Thoracic aorta (tissue), 2 donors: ENCODE measurements around the gene CAMKMT. TPM values are rescaled to one million over a fixed set of nuclear protein-coding genes. Genes with fewer than 3 reads are reported as not detected.

ENCODE experiments used
- ATAC-seq: fragments of 150-250 bp; one replicate; pipeline ENCODE4 v1.8.0; 2017; ENCODE audit warnings: low read depth; ENCODE audit not compliant: insufficient number of reproducible peaks, low FRiP score
- DNase-seq: peaks from one replicate; pipeline ENCODE4 v3.0.0-alpha.2; 2020; ENCODE audit warnings: low spot score
- H3K27ac ChIP-seq, 2 donors: fragments of 200-600 bp; sonication (generic); 1 replicate in 1 of 2; 2 replicates in 1 of 2; pipeline ENCODE4 v1.5.1; 2016; ENCODE audit warnings: mild to moderate bottlenecking in 2 of 2, moderate library complexity in 2 of 2
- H3K27me3 ChIP-seq: fragments of 200-600 bp; sonication (generic); replicated peaks from 2 replicates; pipeline ENCODE4 v1.6.0; 2016; ENCODE audit warnings: mild to moderate bottlenecking; ENCODE audit not compliant: insufficient read depth
- H3K36me3 ChIP-seq: fragments of 200-600 bp; sonication (generic); one replicate; pipeline ENCODE4 v1.5.1; 2016
- H3K4me1 ChIP-seq, 2 donors: fragments of 200-600 bp; sonication (generic); 1 replicate in 1 of 2; 2 replicates in 1 of 2; pipeline versions ENCODE4 v1.5.1 to v1.6.0; 2016; ENCODE audit warnings: low read depth in 2 of 2, mild to moderate bottlenecking in 1 of 2; ENCODE audit not compliant: control insufficient read depth in 1 of 2
- H3K4me3 ChIP-seq: fragments of 200-600 bp; sonication (generic); 2 replicates; pipeline ENCODE4 v1.5.1; 2016; ENCODE audit warnings: mild to moderate bottlenecking
- H3K9me3 ChIP-seq: fragments of 200-600 bp; sonication (generic); 2 replicates; pipeline ENCODE4 v1.5.1; 2016
- CTCF ChIP-seq: fragments of 200-600 bp; sonication (generic); IDR thresholded peaks from one replicate; pipeline ENCODE4 v1.5.1; 2019; ENCODE audit warnings: antibody characterized with exemption
- total RNA-seq, 2 donors: library from RNA; depleted of rRNA; stranded (reverse); fragments of >200 nt; gene quantifications; one replicate each; pipeline versions ENCODE4 v1.1.0 to v1.2.3, GENCODE V29; 2016

CAMKMT gene
- total RNA-seq, 2 donors from 2014 or later: 4.7 to 11.6 TPM

- no peak overlapping the region for H3K4me3 ChIP-seq
- no peaks in the 10 kb centered on the region for H3K4me1 ChIP-seq
- no peaks in the 10 kb centered on the region for H3K36me3 ChIP-seq
- DNase-seq (no peak), ATAC-seq (no peak)
- no peak for TF ChIP-seq CTCF
- H3K9me3 ChIP-seq: no peaks in the 10 kb centered on the region
- H3K27me3 ChIP-seq: no peaks in the 10 kb centered on the region
- no peak overlapping the region for H3K27ac ChIP-seq
Measured at GRCh38 chr2:44566059-44566458, 204.3 kb downstream of the CAMKMT start.

GRCh38 chr2:44569491-44569890, 207.7 kb downstream of the CAMKMT start:
- H3K27me3 ChIP-seq: no peaks in the 10 kb centered on the region
- DNase-seq: no peak
- H3K4me3 ChIP-seq: no peak overlapping the region
- H3K4me1 ChIP-seq: no peaks in the 10 kb centered on the region
- no peaks in the 10 kb centered on the region for H3K36me3 ChIP-seq
- no peak overlapping the region for H3K27ac ChIP-seq
- no peak for ATAC-seq
- TF ChIP-seq CTCF: no peak
- no peaks in the 10 kb centered on the region for H3K9me3 ChIP-seq

GRCh38 chr2:44570271-44570670, 208.5 kb downstream of the CAMKMT start:
- DNase-seq: no peak
- H3K4me1 ChIP-seq: no peaks in the 10 kb centered on the region
- H3K36me3 ChIP-seq: no peaks in the 10 kb centered on the region
- H3K4me3 ChIP-seq: no peak overlapping the region
- no peak for ATAC-seq
- H3K27me3 ChIP-seq: no peaks in the 10 kb centered on the region
- no peak overlapping the region for H3K27ac ChIP-seq
- TF ChIP-seq CTCF: no peak
- no peaks in the 10 kb centered on the region for H3K9me3 ChIP-seq

GRCh38 chr2:44570777-44571176, 209.0 kb downstream of the CAMKMT start:
- H3K4me3 ChIP-seq: no peak overlapping the region
- H3K4me1 ChIP-seq: no peaks in the 10 kb centered on the region
- H3K36me3 ChIP-seq: no peaks in the 10 kb centered on the region
- ATAC-seq (no peak), DNase-seq (no peak)
- no peaks in the 10 kb centered on the region for H3K27me3 ChIP-seq
- no peak overlapping the region for H3K27ac ChIP-seq
- no peaks in the 10 kb centered on the region for H3K9me3 ChIP-seq
- TF ChIP-seq CTCF: no peak

GRCh38 chr2:44572196-44572900, 210.6 kb downstream of the CAMKMT start:
- H3K4me3 ChIP-seq: no peak overlapping the region
- no peaks in the 10 kb centered on the region for H3K4me1 ChIP-seq
- no peak for TF ChIP-seq CTCF
- no peaks in the 10 kb centered on the region for H3K9me3 ChIP-seq
- ATAC-seq: no peak
- DNase-seq: no peak
- H3K36me3 ChIP-seq: no peaks in the 10 kb centered on the region
- H3K27ac ChIP-seq: no peak overlapping the region
- H3K27me3 ChIP-seq: no peaks in the 10 kb centered on the region
